Epithelial cell of proximal tubule (primary cell): ENCODE measurements around the gene RPS4Y1. TPM values are rescaled to one million over a fixed set of nuclear protein-coding genes. Genes with fewer than 3 reads are reported as not detected.

Experiments used
- DNase-seq: peaks from one replicate; pipeline ENCODE4 v3.0.0-alpha.2; 2011; ENCODE audit warnings: low read depth
- H3K4me3 ChIP-seq: 2 replicates; pipeline ENCODE4 v1.5.1; 2011; ENCODE audit warnings: low read depth, mild to moderate bottlenecking, low read length
- total RNA-seq: library from RNA; depleted of rRNA; stranded (reverse); fragments of >200 nt; gene quantifications from 2 replicates; pipeline ENCODE4 v1.2.3, GENCODE V29; 2015
- TF ChIP-seq, protein P1 (sequence below): conservative IDR thresholded peaks from 2 replicates; pipeline ENCODE4 v1.5.1; 2012; ENCODE audit warnings: low read depth, mild to moderate bottlenecking, low read length

RPS4Y1 gene
- total RNA-seq, 1 donor from 2014 or later = 379 TPM

DNA sequence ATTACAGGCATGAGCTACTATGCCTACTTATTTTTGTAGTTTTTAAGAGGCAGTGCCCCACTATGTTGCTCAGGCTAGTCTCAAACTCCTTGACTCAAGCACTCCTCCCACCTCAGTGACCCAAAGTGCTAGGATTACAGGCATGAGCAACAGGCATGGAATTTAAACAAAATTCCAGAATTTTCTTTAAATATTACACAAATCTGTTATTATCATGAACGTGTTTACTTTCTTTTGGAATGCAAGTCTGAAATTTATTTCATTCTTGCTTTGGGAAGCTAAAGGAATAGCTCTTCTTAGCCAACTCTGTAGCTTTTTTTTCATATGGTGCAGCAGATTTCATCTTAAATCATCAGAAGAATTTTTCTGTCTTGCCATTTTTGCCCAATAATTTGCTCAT is 66.0 kb downstream of the RPS4Y1 start:
- TF ChIP-seq, protein P1, sequence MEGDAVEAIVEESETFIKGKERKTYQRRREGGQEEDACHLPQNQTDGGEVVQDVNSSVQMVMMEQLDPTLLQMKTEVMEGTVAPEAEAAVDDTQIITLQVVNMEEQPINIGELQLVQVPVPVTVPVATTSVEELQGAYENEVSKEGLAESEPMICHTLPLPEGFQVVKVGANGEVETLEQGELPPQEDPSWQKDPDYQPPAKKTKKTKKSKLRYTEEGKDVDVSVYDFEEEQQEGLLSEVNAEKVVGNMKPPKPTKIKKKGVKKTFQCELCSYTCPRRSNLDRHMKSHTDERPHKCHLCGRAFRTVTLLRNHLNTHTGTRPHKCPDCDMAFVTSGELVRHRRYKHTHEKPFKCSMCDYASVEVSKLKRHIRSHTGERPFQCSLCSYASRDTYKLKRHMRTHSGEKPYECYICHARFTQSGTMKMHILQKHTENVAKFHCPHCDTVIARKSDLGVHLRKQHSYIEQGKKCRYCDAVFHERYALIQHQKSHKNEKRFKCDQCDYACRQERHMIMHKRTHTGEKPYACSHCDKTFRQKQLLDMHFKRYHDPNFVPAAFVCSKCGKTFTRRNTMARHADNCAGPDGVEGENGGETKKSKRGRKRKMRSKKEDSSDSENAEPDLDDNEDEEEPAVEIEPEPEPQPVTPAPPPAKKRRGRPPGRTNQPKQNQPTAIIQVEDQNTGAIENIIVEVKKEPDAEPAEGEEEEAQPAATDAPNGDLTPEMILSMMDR = no peak
- no peak overlapping the region for H3K4me3 ChIP-seq
- no peak for DNase-seq

DNA sequence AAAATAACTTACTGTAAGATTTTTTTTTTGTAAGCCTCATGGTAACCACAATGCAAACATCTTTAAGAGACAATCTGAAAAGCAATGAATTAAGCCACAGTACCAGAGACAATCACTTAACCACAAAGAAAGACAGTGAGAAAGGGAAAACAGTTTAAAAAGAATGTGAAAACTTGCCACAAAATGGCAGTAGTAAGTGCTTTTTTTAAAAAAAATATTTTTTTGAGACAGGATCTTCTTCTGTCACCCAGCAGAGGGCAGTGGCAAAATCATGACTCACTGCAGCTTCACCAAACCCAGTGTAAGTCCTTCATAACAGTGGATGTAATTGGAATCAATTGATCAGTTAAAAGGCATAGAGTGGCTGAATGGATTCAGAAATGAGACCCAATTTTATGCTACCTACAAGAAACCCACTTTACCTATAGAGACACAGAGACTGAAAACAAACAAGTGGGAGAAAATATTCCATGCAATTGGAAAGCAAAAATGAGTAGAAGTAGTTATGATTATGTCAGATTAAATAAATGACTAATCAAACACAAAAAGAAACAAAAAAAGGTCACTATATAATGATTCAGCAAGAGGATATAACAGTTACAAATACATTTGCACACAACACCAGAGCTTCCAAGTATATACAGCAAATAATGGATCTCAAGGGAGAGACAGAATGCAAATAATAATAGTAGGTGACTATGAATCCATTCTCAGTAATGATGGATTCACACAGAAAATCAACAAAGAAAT is 71.8 kb downstream of the RPS4Y1 start:
- TF ChIP-seq, protein P1 = peak; percentile 46
- no peak for DNase-seq

More for the DNA sequence above, 71.8 kb downstream of the RPS4Y1 start:
- no peak overlapping the region for H3K4me3 ChIP-seq

Other genes with a start within 250 kb of the RPS4Y1 start
- gene SRY, start 53.9 kb upstream of the RPS4Y1 start, total RNA-seq = 0.36 TPM in 1 of 2 replicates, not detected in the other
- gene ZFY, start 93.8 kb downstream of the RPS4Y1 start, total RNA-seq = 3.2 and 7.9 TPM in 2 replicates